NCI-H2107 (cell line): Measurements from ENCODE around the gene VAV3.
"Not testable (repeated sequence)": the region's sequence is repeated elsewhere in the genome, so short reads cannot be mapped to it uniquely, and the experiment has no call there.

Source experiments
- DNase-seq: peaks from one replicate; lab custom pipeline; 2025; lab: John Stamatoyannopoulos, UW

Gene VAV3

GRCh38 chr1:107965110-107965991, at the start of gene VAV3:
VAV3 (minus strand) TSS chr1:107965180; CDS start chr1:107964869, 311 bp downstream.
- no peak for DNase-seq

DNA sequence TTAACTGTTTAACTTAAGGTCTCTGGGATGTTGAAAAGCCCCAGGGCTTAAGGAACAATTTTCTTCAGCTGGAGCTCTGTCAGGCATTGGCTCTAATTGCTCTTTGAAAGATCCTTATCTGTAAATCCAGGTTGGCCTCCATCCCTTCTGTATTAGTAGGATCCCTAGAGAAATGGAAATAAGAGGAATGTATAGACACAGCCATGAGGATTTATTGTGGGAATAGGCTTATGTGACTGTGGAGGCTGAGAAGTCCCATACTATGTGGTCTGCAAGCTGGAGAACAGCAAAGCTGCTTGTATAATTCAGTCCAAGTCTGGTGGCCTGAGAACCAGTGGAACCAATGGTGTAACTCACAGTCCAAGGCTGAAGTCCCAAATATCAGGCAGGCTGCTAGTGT, 47.6 kb upstream of the VAV3 start:
- no peak for DNase-seq

DNA sequence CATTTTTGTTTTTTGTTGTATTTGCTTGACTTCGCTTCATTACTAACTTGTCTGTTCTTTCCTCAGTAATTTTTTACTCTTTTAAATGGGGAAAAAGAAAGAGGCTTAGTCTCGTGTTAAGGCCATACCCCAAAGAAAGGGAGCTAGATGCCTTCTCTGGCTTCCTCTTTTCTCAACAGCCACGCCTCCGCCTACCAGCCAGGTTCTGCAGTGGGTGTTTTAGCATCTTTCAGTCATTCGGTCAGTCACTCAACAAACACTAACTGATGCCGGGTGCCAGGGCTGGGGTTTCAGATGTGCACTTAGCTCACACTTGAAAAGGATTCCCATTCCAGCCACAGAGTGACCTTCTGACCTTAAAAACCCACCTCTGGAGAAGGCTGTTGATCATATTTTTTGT, 46.3 kb upstream of the VAV3 start:
- no peak for DNase-seq

DNA sequence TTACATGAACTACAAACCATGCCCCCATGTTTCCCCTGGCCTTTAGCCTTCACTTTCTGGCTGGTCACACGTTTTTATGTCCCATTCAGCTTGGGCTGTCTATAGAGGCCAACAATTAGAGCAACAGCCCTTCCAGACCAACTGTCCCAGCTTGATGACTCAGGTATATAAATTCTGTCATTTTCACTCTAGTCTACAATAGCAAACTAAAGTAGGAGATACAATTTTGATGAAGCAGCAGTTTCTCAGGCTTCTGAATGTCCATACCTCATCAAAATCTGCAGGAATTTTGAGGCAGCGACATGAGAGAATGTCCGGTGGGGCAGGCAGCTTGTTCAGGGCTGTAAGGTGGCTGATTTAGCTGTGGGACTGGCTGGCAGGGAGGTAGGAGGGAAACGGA, 45.6 kb upstream of the VAV3 start:
- DNase-seq: no peak

DNA sequence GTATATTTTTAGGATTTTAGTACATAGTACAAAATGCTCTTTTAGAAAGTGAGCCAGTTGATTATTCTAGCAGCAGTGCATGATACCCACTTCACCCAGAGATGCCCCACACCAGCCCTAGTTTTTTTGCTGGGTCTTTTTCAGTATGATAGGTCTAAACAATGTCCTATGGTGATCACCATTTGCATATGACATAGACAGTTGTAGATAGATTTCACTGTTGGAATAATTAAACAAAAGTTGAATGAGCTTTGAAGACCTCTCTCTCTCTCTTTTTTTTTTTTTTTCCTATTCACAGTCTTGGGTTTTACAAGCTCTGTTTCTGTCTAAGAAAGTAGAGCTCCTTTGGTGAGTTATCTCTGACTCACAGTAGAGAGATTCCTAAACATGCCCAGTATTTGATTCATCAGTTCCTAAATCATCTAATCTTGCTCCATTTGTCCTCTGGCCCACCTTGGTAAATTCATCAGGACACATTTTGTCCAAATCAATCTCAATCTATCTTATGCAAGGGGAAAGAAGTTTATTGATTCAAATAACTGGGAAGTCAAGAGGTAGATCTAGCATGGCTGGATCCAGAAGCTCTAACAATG, 44.7 kb upstream of the VAV3 start:
- no peak for DNase-seq

DNA sequence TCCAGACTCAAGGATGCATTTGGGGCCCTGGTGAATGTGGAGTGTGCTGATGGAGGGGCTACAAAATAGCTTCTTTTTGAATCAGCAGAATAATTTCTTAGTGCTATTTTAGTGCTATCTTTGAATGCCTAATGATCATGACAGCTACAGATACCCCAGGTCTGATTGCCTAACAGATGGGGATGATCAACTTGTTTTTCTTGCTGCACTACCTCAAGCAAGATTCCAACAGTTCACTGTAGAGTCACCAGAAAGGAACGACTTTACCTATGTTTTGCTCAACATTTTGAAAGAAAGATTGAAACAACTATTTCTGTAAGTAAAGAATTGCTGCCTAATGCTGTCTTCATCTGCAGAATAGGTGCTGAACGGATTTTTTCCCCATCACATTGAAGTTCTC, 42.6 kb upstream of the VAV3 start:
- DNase-seq: no peak

GRCh38 chr1:108007070-108007469, 42.1 kb upstream of the VAV3 start:
- no peak for DNase-seq

DNA sequence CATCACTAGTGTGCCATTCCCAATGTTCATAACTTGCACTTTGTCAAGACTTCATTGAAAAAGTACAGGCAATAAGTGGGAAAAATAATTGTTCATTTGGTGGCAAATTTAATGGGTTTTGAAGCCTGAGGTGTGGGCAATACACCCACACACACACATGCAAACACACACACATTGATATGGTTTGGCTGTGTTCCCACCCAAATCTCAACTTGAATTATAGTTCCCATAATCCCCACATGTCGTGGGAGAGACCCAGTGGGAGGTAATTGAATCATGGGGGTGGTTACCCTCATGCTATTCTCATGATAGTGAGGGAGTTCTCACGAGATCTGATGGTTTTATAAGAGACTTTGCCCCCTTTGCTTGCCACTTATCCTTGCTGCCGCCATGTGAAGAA, 39.9 kb upstream of the VAV3 start:
- DNase-seq: not testable (repeated sequence)

- DNase-seq: no peak
These were observed 35.7 kb upstream of the VAV3 start for GRCh38 chr1:108000620-108001111.

- no peak for DNase-seq
These were observed 35.2 kb upstream of the VAV3 start for GRCh38 chr1:108000184-108000583.

DNA sequence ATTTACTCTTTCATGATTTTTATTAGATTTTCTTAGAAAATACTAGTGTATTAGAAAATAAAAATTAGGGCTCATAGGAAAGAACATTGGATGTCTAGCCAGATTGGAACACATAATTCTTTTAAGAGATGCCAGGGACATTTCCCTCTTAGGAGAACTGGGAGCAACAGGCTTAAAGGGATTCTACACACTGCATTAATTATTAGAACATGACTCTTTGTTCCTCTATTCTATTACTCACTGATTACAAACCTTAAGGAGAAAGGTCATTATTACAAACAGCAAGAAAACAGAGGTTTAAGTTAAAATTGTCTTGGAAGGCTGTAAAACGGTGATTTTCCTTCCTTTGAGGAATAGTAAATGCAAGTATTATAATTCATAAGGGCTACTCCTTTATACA, 32.9 kb upstream of the VAV3 start:
- DNase-seq: no peak

DNA sequence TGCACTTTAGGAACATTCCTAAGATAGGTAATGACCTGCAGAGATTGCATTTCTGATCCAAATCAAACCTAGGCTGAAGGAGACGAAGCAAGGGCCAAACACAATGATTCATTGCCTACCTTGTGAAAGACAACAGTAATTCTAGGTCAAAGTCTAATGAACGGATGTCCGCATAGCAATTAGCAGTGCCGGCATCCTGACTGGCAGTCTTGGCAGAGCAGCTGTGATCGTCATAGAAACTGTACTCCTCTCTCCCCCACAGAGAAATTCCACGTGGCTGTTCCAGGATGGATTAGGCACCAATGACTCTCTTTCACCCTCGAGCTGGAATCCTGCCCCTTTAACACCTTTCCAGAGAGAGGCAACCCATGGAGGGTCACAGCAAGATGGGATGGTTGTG, 28.9 kb upstream of the VAV3 start:
- no peak for DNase-seq

DNA sequence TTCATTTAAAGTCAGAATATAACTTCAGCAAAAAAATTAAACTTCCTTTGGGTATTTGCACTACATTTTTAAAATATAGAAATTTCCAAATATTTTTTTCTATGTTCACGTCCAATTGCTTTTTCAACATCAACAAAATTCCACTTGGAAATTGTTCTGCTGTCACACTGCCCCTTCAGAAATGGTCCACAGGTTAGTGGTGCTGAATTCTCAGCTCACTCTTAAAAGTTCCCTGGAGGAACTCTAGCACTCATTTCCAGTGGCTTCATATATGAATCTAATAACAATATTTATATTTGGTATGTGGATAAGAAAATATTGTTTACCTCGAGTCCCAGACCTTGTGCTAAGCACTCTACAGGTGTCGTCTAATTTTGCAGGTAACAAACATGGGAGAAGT, 27.4 kb upstream of the VAV3 start:
- no peak for DNase-seq

DNA sequence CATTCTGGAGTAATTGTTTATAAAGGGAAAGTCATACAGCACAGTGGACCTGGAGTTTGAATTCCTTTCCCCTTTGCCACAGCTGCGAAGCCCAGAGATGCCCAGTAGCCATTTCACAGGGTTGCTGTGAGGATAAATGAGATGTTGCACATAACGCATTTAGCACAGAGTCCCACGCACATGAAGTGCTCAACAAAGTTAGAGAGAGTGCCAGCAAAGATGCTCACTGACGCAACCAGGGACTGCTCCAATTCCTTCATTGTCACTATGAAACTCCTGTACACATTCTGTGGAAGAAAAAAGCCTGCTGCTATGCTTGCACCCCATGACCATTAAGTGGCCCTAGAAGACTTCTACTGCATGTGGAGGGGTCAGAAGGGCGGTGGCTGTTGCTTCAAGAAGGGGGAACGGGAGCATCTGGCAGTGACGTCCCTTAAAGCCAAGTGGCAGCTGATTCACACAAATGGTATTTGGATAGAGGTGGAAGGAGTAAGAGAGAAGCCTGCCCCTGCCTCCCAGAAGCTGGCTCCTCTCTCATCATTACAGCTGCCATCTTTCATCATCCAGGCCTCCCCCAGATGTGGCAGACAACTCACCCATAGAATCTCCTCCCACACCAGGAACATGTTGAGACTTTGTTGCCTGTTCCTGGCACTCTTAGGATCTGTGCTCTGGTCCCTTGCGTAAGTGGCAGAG, 26.5 kb upstream of the VAV3 start:
- no peak for DNase-seq

DNA sequence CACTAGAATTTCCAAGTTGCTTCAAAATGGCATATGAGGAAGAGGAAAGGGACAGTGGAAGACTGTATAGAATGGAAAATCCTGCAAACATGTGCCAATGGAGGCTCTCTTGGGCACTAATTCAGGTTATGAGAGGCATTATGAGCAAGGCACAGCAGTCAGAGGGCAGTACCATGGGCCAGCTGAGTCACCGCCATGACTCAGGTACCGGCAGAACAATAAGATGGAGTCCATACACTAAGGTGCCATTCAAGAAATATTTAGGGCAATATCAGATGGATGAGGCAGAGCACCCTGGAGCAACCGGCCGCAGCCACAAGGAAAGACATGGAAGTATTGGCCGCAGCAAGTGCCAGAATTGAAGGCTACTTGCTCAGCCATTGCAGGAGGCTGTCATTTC, 25.6 kb upstream of the VAV3 start:
- no peak for DNase-seq

DNA sequence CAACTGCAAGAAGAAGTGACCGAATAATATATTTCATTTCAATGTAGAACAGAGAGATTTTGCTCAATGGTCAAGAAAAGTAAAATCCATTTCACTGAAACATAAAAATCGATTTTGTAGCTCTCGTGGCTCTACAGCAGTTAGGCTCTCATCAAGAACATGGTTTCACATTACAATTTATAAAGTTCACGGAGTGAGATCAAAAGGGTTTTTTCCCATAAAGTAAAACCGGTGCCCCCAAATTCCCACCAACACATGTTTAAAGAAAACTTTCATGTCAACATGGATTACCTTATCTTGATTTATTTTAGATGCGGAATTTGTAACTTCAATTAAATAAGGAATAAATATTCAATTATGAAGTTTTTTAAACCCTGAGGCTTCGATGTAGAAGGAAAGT, 16.3 kb upstream of the VAV3 start:
- no peak for DNase-seq

GRCh38 chr1:107979926-107980325, 14.9 kb upstream of the VAV3 start:
- no peak for DNase-seq

- DNase-seq: no peak
These were observed 14.1 kb upstream of the VAV3 start for GRCh38 chr1:107979088-107979487.

DNA sequence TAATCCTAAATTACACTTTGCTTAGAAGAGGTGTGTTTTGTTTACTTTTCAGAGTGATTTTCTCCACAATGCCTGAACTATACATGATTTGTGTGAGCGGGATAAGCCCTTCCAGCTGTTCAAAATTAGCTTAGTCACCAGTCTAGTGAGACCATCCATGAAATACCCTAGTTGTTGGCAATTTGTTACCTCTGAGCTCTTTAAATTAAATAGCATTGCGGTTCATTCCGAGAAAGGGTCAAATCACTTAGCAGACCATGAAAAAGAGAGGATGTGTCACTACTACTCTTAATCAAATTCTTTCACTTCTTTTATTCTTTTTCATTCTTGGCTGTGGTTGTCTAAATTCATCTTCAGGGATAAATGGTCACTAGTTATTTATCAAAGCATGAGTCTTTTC, 11.9 kb upstream of the VAV3 start:
- no peak for DNase-seq

GRCh38 chr1:107976431-107976830, 11.5 kb upstream of the VAV3 start:
- no peak for DNase-seq

DNA sequence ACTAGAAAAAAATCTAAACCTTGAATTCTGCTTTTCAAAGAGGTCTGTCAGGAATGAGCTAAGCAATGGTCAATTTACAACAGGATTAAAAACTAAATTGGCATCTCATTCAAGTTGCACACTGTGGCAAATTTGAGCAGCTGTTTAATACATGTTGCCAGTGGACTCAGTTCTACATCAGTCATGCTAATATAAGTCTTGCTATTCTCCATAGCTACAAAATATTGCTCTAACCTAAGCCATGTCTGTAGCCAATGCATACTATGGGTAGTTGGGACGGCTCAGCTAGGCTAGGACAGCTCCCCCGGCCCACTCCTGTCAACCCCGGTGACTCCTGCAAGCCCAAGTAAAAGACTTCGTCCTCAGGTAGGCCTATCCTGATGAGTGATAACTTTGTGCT, 10.9 kb upstream of the VAV3 start:
- DNase-seq: no peak

DNA sequence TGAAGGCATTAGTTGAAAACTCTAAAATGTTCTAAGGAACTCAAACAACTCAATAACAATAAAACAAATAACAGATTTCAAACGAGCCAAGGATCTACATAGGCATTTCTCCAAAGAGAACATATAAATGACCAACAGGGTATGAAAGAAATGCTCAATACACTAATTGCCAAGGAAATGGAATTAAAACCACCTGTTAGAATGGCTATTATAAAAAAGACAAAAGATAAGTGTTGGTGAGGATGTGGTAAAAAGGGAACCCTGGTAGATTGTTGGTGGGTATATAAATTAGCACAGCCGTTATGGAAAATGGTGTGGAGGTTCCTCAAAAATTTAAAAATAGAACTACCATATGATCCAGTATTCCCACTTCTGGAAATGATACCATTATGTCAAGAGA, 9.1 kb upstream of the VAV3 start:
- DNase-seq: no peak
